Measurements from ENCODE around the gene FUOM. TPM values are rescaled to one million over a fixed set of nuclear protein-coding genes. Genes with fewer than 3 reads are reported as not detected.

The FUOM gene
- total RNA-seq, 3 donors from 2014 or later = 13.8 to 31.5 (median 31.2) TPM

- H3K27me3 ChIP-seq = no peaks in the 10 kb centered on the region
- no peak for DNase-seq (ENCODE audit: low spot score in 2 of 2)
- no peaks in the 10 kb centered on the region for H3K9me3 ChIP-seq
- no peak overlapping the region for H3K4me3 ChIP-seq
- intact Hi-C loops (cut with DNase I; ENCODE audit: low total_unique reads) = no loop called here
- H3K27ac ChIP-seq = no peak overlapping the region
- no peak for TF ChIP-seq POLR2AphosphoS5 (IDR thresholded peaks at IDR 0.05)
- TF ChIP-seq CTCF (IDR thresholded peaks at IDR 0.05) = no peak
- TF ChIP-seq POLR2A (IDR thresholded peaks at IDR 0.05) = no peak
- H3K4me1 ChIP-seq = no peaks in the 10 kb centered on the region
- no peaks in the 10 kb centered on the region for H3K36me3 ChIP-seq
Measured at GRCh38 chr10:133313192-133313591, 44.6 kb downstream of the FUOM start.

GRCh38 chr10:133312769-133313145 lies 45.1 kb downstream of the FUOM start:
- Histone ChIP-seq H3K36me3 (no peaks in the 10 kb centered on the region), H3K27me3 (no peaks in the 10 kb centered on the region), H3K4me3 (no peak overlapping the region), H3K9me3 (no peaks in the 10 kb centered on the region), H3K27ac (no peak overlapping the region), H3K4me1 (no peaks in the 10 kb centered on the region)
- intact Hi-C loops (cut with DNase I; ENCODE audit: low total_unique reads) = no loop called here
- TF ChIP-seq POLR2AphosphoS5 (IDR thresholded peaks at IDR 0.05) = no peak
- no peak for DNase-seq (ENCODE audit: low spot score in 2 of 2)

- TF ChIP-seq POLR2AphosphoS5 (IDR thresholded peaks at IDR 0.05) (no peak), CTCF (IDR thresholded peaks at IDR 0.05) (no peak), POLR2A (IDR thresholded peaks at IDR 0.05) (no peak)
- H3K36me3 ChIP-seq = no peaks in the 10 kb centered on the region
- H3K27me3 ChIP-seq = no peaks in the 10 kb centered on the region
- peaks cover 0 to 5% of the 10 kb centered on the region in 2 donors for H3K4me1 ChIP-seq
- no peaks in the 10 kb centered on the region for H3K9me3 ChIP-seq
- no peak overlapping the region for H3K27ac ChIP-seq
- no peak overlapping the region for H3K4me3 ChIP-seq
- intact Hi-C loops (cut with DNase I; ENCODE audit: low total_unique reads) = no loop called here
- no peak for DNase-seq (ENCODE audit: low spot score in 2 of 2)
Measured at GRCh38 chr10:133312016-133312768, 45.6 kb downstream of the FUOM start.

GRCh38 chr10:133311570-133311969 lies 46.2 kb downstream of the FUOM start:
- DNase-seq (ENCODE audit: low spot score in 2 of 2) = no peak
- intact Hi-C loops (cut with DNase I; ENCODE audit: low total_unique reads) = no loop called here

GRCh38 chr10:133310789-133311188 lies 47.0 kb downstream of the FUOM start:
- no peaks in the 10 kb centered on the region for H3K9me3 ChIP-seq
- intact Hi-C loops (cut with DNase I; ENCODE audit: low total_unique reads) = no loop called here

More at GRCh38 chr10:133311570-133311969, 46.2 kb downstream of the FUOM start:
- Histone ChIP-seq H3K27me3 (no peaks in the 10 kb centered on the region), H3K4me3 (no peak overlapping the region), H3K4me1 (peaks cover 0 to 7% of the 10 kb centered on the region in 2 donors), H3K27ac (no peak overlapping the region), H3K36me3 (no peaks in the 10 kb centered on the region), H3K9me3 (no peaks in the 10 kb centered on the region)
- no peak for TF ChIP-seq CTCF (IDR thresholded peaks at IDR 0.05)
- TF ChIP-seq POLR2A (IDR thresholded peaks at IDR 0.05) = no peak
- no peak for TF ChIP-seq POLR2AphosphoS5 (IDR thresholded peaks at IDR 0.05)

More at GRCh38 chr10:133310789-133311188, 47.0 kb downstream of the FUOM start:
- DNase-seq (ENCODE audit: low spot score in 2 of 2) = no peak
- TF ChIP-seq POLR2AphosphoS5 (IDR thresholded peaks at IDR 0.05) (no peak), POLR2A (IDR thresholded peaks at IDR 0.05) (no peak), CTCF (IDR thresholded peaks at IDR 0.05) (no peak)
- Histone ChIP-seq H3K27me3 (no peaks in the 10 kb centered on the region), H3K36me3 (no peaks in the 10 kb centered on the region), H3K4me3 (no peak overlapping the region), H3K4me1 (peaks cover 0 to 7% of the 10 kb centered on the region in 2 donors), H3K27ac (no peak overlapping the region)
